Stimulated activated CD8-positive, alpha-beta memory T cell treated with anti-CD3 and anti-CD28 coated beads, Interleukin-15, amount 100 ng/mL, for 1 hour (primary cell): Measurements from ENCODE around the gene VDAC2.

Experiments used
- DNase-seq: peaks from one replicate; pipeline ENCODE4 v3.0.0-alpha.2; 2020; ENCODE audit warnings: low read depth

Gene VDAC2

DNA sequence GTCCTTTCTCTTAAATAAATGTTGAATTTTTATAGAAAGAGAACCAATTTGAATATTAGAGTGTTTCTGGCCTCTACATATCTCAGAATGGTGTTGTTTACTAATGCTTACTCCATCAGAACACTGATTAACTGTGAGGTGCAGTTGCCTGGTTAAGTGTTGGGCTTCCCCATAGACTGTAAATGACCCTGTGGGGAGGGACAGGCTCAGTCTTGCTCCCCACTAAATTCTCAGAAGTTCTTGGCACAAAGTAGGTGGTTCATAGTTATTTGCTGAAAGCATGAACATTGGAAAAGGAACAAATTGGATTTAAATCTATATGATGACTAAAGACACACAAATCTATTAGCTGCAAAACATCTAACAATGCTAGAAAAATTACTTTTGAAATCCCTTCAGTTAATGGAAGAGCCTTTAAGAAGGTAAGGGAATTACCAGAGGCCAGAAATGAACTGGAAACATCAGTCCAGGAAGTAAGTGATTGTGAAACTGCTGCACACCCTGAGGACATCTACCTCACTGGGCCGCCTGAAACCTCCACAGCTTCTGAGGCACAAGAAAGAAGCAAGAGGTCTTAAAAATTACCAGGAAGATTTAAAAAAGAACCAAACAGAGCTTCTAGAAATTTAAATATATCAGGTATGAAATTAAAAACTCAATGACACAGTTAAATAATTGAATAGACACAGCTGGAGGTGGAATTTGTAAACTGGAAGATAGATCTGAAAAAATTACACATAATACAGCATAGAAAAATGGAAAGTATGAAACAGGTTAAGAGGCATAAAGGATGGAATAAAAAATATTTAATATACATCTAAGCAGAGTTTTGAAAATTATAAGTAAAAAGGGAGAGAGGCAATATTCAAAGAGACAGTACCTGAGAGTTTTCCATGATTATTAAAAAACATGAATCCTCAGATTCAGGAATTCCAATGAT, 43.0 kb downstream of the VDAC2 start:
- DNase-seq, result no peak

DNA sequence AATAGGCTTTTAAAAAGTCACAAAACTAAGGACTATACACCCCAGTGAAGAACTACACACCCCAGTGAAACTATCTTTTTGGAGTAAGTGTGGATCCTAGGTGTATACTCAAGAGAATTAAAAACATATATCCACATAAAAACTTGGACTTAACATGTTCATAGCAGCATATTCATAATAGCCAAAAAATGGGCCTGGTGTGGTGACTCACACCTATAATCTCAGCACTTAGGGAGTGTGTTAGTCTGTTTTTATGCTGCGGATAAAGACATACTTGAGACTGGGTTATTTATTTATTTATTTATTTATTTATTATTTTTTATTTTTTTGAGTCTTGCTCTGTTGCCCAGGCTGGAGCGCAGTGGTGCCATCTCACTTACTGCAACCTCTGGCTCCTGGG, 44.1 kb downstream of the VDAC2 start:
- DNase-seq, result no peak

DNA sequence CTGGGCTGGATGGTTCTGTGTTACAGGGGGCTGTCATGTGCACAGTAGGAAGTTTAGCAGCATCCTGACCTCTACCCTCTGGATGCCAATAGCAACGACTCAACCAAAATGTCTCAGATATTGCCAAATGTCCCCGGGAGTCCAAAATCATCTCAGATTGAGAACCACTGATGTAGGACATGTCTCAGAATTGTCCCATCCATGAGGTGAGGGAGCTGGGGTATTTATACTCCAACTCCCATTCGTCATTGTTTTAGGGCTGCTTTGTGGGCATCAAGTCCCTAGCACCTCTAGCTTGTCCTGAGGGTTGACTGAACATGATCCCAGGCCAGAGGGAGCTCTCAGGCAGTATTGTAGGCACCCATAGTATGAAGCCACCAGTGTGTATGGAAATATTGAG, 50.4 kb downstream of the VDAC2 start:
- no peak for DNase-seq

DNA sequence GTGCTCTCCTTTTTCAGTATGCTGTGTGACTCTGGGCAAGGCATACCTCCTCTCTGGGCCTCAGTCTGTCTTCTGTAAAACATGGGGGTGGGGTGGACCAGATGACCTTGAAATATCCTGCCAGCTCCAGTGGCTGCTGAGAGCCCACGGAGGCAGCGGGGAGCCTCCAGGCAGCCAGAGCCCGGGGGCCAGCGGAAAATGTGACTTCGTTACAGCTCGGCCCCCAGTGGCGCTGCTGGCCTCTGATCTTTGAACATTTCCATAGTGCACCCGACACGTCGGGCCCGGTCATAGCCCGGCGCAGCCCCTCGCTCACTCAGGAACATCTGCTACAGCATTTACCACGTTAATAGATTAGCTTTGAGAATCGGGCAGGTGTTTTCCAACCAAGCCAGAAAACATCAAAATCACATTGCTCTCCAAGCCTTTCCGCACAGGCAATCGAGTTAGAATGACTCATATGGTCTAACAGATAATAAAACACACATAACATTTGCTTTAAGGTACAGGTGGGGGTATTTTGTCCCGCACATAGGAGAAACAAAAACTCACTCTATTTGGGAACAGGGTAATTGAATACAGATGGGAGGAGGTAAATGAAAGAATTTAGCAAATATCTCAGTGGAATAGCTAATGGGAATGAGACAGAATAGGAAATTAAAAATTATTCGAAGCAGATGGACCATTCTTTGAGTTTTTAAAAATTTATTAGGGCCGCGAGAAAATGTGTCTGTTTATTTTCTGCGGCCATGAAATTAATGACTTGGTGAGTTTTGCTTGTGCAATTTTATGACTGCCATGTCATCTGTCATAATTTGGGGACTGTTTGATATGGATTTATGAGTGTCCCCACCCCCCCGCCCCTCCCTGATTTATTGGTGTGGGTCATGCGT, 51.5 kb downstream of the VDAC2 start:
- no peak for DNase-seq

DNA sequence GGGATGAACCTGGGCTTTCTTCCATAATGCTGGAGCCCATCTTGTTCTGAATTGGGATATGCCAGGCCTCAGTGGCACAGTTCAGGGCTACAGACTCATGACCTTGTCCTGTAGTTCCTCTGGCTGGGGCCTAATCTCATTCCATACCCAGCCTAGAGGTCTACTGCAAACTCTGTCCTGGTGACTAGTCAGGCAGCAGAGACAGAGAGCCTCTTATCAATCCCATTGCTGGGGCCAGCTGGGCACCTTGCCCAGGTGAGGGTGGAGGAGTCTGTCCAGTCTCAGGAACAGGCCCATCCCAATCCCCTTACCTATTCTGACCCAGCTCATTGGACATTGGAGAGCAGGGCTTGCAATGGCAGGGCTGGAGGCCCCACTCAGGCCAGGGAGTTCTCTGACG, 53.2 kb downstream of the VDAC2 start:
- no peak for DNase-seq

DNA sequence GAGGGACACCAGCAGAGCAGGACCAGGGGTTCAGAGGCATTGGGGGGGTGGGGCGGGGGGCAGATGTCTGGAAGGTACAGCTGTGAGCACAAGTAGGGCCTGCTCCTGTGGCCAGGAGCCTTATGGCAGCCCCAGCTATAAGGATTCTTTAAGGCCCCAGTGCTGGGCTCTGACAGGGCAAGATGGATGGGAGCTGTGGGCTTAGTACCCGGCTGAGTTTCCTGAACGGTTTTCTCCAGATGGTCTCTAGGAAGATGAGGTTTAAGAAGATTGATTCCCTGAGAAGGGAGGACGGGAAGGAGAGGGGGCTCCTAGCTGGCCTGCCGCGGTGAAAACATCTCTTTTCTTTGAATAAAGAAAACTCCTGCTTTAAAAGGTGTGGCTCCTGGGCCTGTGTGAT, 55.3 kb downstream of the VDAC2 start:
- DNase-seq, result no peak

DNA sequence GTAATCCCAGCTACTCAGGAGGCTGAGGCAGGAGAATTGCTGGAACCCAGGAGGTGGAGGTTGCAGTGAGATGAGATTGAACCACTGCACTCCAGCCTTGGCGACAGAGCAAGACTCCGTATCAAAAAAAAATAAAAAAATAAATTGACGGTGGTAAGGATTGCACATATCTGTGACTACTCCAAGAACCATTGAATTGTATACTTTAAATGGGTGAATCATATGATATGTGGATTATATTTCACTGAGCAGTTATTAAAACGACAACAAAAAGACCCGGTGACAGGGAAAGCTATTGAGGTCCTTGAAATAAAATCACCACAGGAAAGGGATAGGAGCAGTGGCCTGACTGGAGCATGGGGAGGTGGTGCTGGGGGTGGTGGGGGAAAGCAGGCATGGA, 56.3 kb downstream of the VDAC2 start:
- no peak for DNase-seq

DNA sequence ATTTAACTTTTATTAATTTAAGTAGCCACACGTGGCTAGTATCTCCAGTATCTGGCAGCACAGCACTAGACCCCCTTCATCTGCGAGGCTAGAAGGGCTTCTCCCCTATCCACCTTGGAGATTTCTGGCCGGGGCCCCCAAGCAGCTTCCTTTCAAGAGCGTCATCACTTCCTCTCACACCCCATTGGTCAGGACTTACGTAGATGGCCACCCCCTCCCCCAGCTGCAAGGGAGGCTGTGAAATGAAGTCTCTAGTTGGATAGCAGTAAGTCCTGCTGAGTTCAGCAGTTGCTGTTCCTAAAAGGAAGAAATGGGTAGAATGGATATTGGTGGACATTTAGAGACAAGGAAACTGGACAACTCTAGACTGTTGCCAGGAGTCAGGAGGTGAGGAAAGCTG, 59.0 kb downstream of the VDAC2 start:
- DNase-seq, result no peak

DNA sequence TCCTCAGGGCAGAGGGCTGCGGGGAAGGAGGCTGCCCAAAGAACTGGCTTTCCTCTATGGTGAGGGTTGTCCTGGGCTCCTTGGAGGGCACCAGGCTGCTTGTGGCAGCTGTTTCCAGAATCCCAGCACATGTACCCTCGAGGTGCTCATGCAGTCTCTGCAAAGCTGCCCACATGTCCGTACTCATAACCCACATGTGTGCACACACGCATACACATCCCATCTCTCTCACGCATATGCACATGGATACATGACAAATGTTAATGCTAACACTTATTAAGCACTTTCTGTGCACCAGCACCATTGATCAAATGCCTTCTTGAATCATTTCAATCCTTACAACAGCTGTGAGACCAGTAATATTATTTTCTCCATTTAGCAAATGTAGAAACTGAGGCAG, 61.5 kb downstream of the VDAC2 start:
- no peak for DNase-seq

DNA sequence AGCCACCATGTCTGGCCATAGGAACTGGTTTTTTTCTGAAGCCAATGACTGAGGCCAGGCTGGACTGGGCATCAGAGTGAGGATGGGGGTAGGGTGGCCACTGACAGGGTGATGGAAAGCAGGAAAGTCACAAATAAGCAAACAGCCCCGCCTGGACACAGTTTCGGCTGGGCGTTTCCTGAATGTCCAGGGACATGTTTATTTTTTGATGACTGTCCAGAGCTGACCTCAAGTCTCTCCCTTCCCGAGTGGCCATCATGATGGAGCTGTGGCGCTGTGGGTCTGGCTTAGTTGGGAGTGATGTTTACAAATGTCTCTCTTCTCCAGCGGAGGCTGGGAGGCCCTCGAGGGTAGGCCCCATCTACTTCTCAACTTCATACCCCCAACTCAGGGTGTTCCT, 62.3 kb downstream of the VDAC2 start:
- no peak for DNase-seq

DNA sequence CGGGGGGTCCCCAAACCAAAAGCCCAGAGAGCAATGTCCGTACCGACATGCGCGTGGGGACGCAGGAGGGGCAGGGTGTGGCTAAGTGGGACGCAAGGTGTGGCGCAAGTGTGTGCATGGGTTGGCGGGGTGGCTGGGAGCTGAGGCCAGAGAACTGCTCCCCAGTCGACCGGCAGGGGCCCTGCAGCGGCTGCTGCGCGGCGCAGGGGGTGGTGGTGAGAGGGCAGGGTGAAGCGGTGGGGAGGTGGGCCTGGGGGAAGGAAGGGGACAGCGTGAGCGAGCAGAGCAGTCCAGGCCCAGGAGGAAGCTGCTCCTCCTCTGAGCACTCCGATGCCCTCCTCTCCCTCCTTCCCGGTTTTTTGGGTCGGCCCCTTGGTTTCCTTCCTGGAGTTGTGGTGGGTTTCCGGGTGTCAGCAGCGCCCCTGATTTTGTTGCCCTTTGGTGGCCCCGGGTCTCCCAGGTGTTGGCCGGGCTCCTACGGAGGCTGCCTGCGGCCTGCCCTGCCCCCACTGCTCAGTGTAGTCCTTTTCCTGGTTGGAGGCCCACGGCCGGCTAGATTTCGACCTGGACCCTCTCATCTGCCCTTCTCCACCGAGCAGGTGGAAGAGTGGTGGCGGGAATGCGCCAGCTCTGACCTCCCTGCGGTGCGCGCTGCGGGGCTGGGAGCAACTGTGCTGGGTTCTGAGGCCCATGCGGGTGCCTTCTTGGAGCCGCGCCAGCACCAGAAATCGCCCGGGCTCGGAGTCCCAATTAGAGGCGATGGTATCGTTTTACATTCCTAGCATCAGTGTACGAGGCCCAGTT, 65.7 kb downstream of the VDAC2 start:
- DNase-seq, result no peak

DNA sequence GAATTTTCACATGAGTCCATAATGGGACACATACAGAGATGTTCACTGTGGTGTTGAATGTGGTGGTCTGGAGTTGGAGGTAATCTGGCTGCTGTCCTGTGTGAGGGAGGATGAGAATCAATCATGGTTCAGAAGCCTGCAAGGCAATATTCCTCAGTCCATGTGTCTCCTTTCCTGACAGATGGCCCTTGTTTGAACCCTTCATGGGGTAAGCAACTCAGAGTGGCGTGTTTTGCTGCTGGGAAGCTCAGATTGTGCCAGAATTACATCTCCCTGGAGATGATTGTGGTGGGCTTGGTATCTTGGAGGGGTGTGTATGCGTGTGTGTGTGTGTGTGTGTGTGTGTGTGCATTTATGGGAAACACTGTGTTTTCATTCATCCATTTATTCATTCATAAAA, 69.6 kb downstream of the VDAC2 start:
- DNase-seq, result no peak
